ENCODE data around the gene PRR5. TPM values are rescaled to one million over a fixed set of nuclear protein-coding genes. Genes with fewer than 3 reads are reported as not detected.
"Not testable (repeated sequence)": the region's sequence is repeated elsewhere in the genome, so short reads cannot be mapped to it uniquely, and the experiment has no call there.

The PRR5 gene
- total RNA-seq, 4 donors from 2014 or later: 0.29 to 20.0 (median 10.8) TPM

GRCh38 chr22:44669561-44669976, 32.4 kb upstream of the PRR5 start:
- Histone ChIP-seq H3K27me3 (no peaks in the 10 kb centered on the region), H3K4me1 (peaks cover 0 to 9% of the 10 kb centered on the region in 2 donors), H3K9me3 (no peaks in the 10 kb centered on the region), H3K36me3 (no peaks in the 10 kb centered on the region), H3K4me3 (peak overlapping the region in 1 of 2 donors; percentile 27), H3K27ac (no peak overlapping the region)
- TF ChIP-seq, protein P1, sequence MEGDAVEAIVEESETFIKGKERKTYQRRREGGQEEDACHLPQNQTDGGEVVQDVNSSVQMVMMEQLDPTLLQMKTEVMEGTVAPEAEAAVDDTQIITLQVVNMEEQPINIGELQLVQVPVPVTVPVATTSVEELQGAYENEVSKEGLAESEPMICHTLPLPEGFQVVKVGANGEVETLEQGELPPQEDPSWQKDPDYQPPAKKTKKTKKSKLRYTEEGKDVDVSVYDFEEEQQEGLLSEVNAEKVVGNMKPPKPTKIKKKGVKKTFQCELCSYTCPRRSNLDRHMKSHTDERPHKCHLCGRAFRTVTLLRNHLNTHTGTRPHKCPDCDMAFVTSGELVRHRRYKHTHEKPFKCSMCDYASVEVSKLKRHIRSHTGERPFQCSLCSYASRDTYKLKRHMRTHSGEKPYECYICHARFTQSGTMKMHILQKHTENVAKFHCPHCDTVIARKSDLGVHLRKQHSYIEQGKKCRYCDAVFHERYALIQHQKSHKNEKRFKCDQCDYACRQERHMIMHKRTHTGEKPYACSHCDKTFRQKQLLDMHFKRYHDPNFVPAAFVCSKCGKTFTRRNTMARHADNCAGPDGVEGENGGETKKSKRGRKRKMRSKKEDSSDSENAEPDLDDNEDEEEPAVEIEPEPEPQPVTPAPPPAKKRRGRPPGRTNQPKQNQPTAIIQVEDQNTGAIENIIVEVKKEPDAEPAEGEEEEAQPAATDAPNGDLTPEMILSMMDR (IDR thresholded peaks at IDR 0.05): no peak
- TF ChIP-seq POLR2A (IDR thresholded peaks at IDR 0.05): no peak
- no peak for DNase-seq
- intact Hi-C loops (cut with DNase I; ENCODE audit: low total_unique reads): no loop called here

GRCh38 chr22:44670220-44670988, 31.6 kb upstream of the PRR5 start:
- H3K27ac ChIP-seq: no peak overlapping the region
- intact Hi-C loops (cut with DNase I; ENCODE audit: low total_unique reads): no loop called here
- TF ChIP-seq POLR2A (IDR thresholded peaks at IDR 0.05): no peak
- TF ChIP-seq, protein P1 (IDR thresholded peaks at IDR 0.05): no peak
- DNase-seq: no peak
- H3K4me3 ChIP-seq: no peak overlapping the region
- no peaks in the 10 kb centered on the region for H3K36me3 ChIP-seq
- H3K27me3 ChIP-seq: no peaks in the 10 kb centered on the region
- H3K9me3 ChIP-seq: no peaks in the 10 kb centered on the region
- peaks cover 0 to 9% of the 10 kb centered on the region in 2 donors for H3K4me1 ChIP-seq

- peaks cover 0 to 9% of the 10 kb centered on the region in 2 donors for H3K4me1 ChIP-seq
- no peak overlapping the region for H3K27ac ChIP-seq
- H3K4me3 ChIP-seq: no peak overlapping the region
- no peak for TF ChIP-seq POLR2A (IDR thresholded peaks at IDR 0.05)
- TF ChIP-seq, protein P1 (IDR thresholded peaks at IDR 0.05): no peak
- no peaks in the 10 kb centered on the region for H3K27me3 ChIP-seq
- no peaks in the 10 kb centered on the region for H3K9me3 ChIP-seq
- no peaks in the 10 kb centered on the region for H3K36me3 ChIP-seq
- DNase-seq: no peak
- intact Hi-C loops (cut with DNase I; ENCODE audit: low total_unique reads): no loop called here
These were observed 30.3 kb upstream of the PRR5 start for GRCh38 chr22:44671742-44672141.

DNA sequence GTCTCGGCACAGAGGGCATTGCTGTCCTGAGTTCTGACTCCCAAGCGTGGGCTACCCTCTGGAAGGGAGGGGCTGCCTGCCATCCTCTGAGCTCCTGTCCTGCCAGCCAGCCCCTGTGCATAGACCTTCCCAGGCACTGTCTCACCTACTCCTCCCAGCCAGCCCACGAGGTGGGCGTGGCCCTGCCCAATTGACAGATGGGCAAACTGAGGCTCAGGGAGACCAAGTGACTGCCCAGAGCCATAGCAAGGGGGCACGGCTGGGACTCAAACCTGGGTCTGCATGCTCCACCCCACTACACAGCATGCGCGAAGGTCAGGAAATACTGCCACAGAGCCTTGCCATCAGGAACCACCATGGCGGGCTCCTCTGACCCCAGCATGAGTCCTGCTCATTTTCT, 29.4 kb upstream of the PRR5 start:
- no peak overlapping the region for H3K4me3 ChIP-seq
- peaks cover 0 to 9% of the 10 kb centered on the region in 2 donors for H3K4me1 ChIP-seq
- DNase-seq: no peak
- H3K9me3 ChIP-seq: no peaks in the 10 kb centered on the region
- H3K27ac ChIP-seq: no peak overlapping the region
- intact Hi-C loops (cut with DNase I; ENCODE audit: low total_unique reads): no loop called here
- no peaks in the 10 kb centered on the region for H3K36me3 ChIP-seq
- no peaks in the 10 kb centered on the region for H3K27me3 ChIP-seq
- TF ChIP-seq, protein P1 (IDR thresholded peaks at IDR 0.05): no peak
- no peak for TF ChIP-seq POLR2A (IDR thresholded peaks at IDR 0.05)

DNA sequence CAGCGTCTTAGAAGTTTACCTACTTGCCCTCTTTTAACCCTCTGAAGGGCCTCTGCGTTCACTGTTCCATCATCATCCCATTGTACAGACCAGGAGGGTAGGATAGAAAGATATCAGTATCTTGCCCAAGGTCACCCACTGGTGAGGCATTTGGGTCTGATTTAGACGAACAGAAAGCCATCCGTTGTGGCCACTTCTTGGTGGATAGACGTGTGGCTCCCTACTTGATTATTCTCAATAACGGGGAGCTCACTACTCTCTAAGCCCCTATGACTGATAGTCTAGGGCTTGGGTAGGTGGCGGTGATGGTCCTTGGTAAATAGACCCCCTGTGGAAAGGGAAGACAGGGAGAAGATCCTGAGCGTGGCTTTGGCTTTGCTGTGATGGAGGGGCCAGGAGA, 28.6 kb upstream of the PRR5 start:
- DNase-seq: no peak
- no peaks in the 10 kb centered on the region for H3K9me3 ChIP-seq
- TF ChIP-seq POLR2A (IDR thresholded peaks at IDR 0.05): no peak
- TF ChIP-seq, protein P1 (IDR thresholded peaks at IDR 0.05): no peak
- H3K36me3 ChIP-seq: no peaks in the 10 kb centered on the region
- intact Hi-C loops (cut with DNase I; ENCODE audit: low total_unique reads): no loop called here
- H3K4me3 ChIP-seq: no peak overlapping the region
- H3K27me3 ChIP-seq: no peaks in the 10 kb centered on the region
- H3K27ac ChIP-seq: no peak overlapping the region
- peaks cover 0 to 9% of the 10 kb centered on the region in 2 donors for H3K4me1 ChIP-seq

GRCh38 chr22:44676066-44676440, 26.0 kb upstream of the PRR5 start:
- H3K36me3 ChIP-seq; H3K27me3 ChIP-seq; DNase-seq; H3K27ac ChIP-seq; H3K9me3 ChIP-seq; H3K4me3 ChIP-seq; intact Hi-C loops (cut with DNase I; ENCODE audit: low total_unique reads); H3K4me1 ChIP-seq: not testable (repeated sequence)
